Fibroblast of skin of abdomen (primary cell): ENCODE results near the gene PITPNM1.

Source experiments
- DNase-seq: peaks from one replicate; pipeline ENCODE4 v3.0.0-alpha.2; 2013

Gene PITPNM1

DNA sequence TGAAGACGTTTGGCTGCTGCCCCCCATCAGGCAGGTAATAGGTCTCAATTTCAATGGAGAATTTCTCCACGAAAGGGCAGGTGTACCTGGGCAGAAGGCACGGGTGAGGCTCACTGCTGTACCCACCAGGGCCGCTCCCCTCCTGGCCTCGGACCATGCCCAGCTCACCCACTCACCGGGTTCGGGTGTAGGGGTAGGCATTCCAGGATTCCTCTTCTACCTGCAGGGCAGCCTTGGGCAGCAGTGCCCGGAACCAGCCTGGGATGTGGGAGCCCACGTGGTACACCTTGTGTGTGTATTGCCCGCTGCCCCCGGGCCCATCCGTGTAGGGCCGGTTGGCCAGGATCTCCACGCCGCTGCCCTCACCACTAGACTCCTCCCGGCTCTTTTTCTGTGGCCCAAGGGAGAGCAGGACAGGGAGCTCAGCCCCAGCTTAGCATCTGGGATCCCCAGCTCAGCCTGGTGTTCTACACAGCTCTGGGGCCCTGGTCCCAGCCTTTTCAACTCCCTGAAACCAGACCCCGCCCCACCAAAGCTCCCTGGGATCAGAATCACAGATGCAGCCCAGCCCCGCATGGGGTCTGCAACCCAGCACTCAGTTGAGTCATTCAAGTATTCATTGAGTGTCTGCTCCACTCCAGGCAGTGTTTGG, 2.7 kb downstream of the PITPNM1 start:
- DNase-seq, result no peak

DNA sequence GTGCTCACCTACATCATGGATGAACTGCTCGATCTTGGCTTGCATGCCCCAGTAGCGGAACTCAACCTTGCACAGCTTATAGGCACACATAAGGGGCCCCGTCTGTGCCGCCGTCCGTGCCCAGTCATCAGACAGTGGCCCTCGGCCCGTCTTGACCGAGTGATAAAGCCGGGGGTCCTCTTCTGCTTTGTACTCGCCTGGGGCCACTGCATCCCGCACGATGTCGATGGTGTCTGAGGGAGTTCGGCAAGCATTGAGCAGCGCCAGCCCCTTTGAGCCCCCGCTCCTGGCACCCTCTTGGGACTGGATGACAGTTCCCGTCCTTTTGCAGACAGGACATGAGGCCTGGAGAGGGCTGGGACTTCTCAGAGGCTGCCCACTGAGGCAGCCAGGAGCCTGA, 3.3 kb downstream of the PITPNM1 start:
- DNase-seq, result no peak

DNA sequence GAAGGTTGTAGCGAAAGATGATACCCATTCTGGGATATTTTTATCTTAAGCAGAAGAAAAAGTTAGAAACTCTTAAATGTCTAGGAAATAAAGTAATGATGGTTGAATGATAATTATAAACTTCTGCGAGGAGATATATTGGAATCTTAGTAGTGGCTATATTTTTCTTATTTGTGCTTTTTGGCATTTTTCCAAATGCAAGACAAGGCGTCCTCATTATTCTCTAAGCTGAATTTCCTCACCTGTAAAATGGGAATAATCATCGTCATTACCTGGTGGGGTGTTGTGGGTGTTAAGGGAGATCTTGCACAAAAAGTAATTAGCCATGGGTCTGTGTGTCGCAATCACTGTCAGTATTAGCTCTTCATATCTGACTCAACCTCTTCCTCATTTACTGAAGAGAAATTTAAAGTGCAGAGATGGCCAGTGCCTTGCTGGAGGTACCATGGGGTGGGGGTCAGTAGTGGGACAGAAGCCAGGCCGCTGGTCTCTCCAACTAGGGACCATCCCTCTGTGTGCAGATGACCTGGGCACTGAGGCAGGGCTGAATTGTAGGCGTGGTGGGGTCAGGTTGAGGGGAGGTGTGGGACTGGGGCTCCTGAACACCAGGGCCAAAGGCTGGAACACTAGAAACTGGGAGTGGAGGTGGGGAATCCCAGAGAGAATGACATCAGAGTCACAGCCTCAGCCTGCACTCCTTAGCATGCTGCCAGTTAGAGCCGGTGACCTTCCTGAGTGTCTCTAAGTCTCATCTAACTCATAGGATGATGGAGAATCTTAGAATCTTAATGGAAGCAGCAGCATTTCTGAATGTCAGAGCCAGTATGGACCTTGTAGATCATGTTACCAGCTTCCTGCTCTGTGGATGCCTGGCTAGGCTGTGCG, 4.1 kb downstream of the PITPNM1 start:
- no peak for DNase-seq

DNA sequence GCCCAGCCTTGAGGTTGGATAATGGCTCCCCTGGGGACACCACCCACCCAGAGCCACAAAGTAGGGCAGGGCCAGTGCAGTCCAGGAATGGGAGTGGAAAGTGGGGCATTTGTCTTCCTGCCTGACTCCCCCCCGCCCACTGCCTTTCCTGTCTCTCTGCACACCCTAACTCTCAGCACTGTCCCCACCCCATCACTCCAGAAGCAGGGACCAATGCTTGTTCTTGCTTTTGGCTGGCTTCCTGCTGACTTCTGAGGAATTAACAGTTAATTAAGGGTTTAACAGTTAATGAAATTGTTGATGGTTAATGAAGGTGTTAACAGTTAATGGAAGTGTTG, 4.7 kb downstream of the PITPNM1 start:
- no peak for DNase-seq

DNA sequence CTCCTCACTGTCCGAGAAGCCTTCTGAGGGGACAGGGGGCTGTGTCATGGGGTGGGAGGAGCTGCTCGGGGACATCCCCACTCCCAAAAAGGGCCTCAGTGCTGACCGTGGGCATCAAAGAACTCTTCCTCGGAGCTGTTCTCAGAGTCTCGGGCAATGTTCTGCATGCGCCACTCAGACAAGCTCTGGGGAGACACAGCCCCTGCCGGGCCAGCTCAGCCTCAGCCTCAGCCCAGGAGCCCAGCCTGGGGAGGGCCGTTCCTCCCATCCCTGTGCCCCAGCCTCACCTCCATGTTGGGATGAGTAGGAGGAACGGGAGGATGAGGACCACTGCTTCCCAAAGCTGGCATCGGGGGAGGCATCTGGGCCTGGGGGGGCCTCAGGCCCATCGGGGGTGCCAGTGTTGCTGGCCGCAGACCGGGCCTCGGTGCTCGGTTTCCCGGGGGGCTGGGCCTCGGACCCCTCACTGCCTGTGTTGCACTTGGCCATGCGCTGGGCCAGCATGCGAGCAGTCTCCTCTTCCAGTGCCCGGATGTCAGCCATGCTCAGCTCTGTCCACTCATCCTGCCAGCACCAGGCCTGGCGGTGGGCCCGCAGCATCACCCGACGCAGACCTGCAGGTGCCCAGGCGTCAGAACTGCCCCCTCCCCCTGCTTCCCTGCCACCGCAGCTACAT, 5.2 kb downstream of the PITPNM1 start:
- DNase-seq, result no peak

DNA sequence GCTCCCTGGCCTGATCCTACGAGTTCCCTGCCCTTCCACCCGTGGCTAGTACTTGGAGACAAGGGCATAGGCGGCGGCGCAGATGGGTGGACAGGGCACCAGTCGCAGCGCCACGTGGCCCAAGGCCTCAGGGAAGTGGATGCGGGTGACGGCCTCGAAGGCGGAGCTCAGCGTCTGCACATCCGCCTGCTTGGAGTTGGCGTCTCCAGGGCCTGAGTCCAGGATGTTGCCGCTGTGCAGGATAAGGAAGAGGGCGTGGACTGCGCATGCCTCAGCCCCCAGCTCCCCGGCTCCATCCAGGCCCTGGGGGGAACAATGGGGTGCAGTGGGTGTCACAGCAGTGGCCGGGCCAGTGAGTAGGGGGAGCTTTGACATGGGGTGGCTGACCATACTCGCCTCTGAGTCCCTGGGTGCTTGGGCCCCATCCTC, 6.6 kb downstream of the PITPNM1 start:
- DNase-seq, result no peak

DNA sequence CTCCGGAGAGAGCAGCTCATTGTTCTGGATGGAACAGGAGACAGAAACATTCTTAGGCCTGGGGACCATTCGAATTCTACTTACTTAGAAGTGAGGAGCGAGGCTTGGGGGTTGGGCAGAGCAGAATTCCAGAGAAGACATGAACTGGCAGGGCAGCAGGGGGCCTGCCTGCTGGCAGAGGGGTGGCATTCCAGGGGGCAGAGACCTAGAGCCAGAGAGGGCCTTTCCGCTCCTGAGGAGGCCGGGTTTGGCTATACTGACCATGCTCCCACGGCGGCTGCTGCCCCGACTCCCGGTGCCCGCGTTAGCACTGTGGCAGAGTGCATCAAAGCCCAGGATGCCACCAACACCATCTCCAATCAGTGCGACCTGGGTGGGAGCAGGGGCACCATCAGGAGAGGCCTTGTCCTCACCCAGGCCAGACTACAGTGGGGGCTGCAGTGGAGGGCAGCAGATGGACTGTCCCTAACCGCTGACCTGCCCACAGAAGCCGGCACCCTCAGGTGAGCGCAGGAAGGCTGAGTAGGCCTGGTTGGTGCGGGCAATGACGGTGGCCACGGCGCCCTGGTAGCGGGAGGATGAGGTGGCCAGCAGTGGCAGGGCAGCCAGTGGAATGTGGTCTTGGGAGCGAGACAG, 7.4 kb downstream of the PITPNM1 start:
- no peak for DNase-seq

DNA sequence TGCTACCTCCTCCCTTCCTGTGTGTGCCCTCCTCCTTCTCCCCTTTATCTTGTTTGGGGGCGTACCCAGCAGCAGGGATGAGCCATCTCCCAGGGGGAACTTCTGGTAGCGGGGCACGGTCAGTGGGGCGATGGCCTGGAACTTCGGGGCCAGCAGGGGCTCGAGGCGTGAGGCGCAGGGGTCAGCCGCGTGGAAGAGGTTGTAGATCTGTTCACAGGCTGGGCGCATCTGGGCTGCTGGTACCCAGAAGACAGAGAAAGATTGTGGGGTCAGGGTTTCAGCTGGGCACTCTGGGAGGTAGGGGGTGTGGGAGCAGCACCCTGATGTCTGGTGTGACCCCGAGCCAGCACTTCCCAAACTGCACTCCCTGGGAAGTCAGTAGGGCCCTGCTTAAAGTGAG, 9.1 kb downstream of the PITPNM1 start:
- DNase-seq, result no peak

DNA sequence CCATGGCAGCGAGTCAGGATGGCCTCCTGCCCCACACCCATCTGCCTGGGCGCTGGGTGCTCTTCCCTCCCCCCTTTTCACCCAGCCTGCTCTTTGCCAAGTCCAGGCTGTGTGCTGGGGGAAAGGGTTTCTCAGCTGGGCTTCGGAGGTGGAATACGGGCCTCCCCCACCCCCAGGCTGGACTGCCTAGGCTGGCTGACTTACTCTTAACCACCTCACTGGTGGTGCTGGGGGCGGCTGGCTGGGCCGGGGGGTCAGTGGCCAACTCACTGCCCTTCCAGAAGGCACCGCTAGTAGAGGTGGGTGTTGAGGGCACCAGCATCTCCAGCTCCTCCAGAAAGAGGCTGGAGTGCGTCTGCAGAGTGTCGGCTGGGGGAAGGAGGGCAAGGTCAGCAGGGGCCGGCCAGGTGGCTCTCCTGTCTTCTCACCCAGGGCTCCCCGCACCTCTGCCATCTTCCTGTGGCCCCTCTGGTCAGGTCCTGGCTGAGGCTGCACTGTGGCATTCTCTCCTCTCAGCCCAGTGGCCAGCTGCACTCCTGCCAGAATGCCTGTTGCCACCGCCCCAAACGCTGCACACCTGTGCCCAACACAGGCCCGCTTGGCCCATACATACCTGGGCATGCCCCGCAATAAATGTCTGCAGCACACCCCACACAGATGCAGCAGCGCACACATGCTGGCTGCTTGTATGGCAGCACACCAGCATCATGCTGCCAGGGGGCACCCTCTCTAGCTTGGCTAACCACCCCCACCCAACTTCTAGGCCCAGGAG, 9.7 kb downstream of the PITPNM1 start:
- no peak for DNase-seq

DNA sequence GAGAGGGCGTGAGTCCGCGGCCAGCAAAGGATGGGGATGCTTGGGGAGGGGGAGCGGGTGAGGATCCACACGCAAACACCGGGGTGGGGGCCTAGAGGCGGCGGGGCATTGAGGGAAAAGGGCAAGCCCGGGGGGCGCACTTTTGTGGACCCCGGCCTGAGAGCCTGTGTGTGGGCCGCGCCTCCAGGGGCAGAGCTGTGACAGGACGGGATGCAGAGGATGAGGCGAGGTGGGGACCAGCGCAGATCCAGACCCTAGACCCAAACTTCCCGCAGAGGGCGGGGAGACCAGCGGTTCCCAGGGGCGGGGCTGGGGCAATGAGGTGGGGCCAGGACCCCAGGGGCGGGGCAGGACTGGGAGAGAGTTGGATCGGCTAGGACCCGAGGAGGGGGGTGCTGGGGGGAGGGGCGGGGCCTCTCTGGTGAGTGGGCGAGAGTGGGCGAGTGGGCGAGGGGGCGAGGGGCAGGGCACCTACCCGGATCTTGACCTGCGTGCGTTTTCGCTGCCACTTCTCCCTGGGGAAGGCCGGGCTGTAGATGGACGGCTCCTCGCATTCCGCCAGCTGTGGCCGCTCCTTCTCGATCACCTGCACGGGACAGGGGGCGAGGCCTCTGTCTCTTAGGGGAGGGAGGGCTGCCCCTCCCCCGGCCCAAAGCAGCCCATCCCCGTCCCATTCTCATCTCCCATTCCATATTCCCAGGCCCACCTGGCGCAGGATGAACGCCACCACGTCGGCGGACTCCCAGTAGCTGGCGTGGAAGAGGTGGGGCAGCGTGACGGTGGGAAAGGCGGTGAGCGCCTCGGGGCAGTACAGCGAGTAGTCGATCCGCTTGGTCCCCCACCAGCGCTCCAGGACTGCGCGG, 10.6 kb downstream of the PITPNM1 start:
- no peak for DNase-seq

DNA sequence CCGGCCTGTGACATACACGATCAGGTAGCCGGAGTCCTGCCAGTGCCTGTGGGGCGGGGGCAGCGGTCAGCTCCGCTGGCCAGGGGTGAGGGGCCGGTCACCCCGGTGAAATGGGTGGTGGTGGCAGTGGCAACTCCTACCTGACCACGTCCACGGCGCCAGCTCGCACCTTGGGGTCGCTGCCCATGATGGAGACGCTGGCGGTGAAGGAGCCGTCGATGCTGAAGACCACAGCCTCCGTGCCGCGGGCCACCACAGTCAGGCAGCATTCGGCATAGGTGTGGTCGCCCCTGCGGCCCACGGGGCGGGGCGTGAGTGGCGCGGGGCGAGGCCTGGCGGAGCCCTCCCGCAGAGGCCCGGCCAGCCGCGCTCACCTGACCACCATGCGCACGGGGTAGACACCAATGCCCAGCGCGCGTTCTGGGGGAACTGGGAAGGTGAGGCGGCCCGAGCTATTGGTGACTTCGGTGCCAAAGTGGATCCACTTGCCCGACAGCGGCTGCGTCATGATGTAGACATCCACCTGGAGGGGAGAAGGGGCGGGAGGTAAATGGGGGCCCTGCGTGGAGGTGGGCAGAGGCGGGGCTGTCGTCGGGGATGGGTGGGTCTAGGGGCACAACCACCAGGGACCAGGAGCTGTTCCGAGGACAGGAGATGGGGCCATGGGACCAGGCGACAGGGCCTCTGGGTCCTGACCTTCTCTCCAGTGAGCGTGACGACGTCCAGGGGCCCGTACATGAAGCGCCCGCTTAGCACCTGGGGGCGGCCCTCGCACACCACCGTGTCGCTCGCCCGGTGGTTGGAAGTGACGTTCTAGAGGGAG, 11.4 kb downstream of the PITPNM1 start:
- DNase-seq, result no peak

DNA sequence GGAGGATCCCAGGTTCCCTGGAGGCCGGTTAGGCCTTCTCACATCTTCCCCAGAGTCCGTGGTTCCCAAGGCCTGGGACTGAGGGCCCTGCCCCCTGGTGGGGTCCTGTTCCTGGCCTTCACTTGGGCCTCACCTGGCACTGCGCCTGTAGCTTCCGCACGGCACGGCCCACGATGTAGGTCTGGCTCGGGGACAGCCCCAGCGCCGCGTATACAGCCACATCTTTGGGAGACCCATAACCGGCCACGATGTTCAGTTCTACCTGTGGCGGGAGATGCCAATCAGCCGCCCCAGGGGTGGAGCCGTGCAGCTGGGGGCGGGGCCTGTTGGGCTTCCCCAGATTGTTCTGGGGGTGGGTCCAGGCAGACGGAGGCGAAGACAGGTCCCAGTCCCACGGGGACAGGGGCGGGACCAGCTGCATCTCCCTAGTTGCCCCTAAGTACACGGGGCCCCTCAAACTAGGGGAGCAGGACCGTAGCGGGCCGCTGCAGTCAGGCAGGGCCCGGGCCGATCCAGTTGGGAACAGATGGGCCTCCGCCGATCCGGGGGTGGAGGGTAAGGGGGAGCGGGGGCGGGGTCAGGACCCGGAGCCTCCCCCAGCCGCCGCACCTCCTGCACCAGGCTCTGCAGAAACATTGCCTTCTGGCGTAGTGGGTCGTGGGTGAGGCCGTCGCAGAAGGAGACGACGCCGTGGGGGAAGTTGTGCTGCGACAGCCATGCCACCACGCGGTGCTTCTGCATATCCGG, 12.2 kb downstream of the PITPNM1 start:
- DNase-seq, result no peak

DNA sequence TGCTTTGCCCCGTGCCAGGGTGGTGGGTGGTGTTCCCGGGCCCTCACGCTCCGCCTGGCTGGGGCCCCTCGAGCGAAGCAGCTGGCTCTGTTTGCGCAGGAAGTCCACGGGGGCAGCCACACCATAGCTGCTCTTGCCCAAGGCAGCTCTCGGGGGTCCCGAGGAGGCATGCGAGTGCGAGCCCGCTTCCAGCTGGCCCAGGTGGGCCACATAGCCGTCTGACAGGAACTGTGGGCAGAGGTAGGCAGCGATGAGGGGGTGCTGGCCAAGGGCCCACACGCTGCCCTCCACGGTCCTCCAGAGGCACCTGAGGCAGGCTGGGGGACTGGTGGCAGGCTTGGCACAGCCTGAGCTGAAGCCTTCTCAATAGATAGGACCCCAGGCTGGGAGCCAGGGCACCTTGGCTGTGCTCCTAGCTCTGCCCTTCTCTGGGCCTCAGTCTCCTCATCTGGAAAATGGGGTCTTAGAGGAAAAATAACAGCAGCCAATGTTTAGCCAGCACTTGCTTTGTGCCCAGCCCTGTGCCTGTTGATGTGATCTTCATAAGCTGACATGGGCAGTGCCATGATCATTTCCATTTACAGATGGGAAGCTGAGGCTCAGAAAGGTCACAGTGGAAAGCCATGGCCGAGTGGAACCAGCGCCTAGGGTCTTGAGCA, 13.0 kb downstream of the PITPNM1 start:
- no peak for DNase-seq

DNA sequence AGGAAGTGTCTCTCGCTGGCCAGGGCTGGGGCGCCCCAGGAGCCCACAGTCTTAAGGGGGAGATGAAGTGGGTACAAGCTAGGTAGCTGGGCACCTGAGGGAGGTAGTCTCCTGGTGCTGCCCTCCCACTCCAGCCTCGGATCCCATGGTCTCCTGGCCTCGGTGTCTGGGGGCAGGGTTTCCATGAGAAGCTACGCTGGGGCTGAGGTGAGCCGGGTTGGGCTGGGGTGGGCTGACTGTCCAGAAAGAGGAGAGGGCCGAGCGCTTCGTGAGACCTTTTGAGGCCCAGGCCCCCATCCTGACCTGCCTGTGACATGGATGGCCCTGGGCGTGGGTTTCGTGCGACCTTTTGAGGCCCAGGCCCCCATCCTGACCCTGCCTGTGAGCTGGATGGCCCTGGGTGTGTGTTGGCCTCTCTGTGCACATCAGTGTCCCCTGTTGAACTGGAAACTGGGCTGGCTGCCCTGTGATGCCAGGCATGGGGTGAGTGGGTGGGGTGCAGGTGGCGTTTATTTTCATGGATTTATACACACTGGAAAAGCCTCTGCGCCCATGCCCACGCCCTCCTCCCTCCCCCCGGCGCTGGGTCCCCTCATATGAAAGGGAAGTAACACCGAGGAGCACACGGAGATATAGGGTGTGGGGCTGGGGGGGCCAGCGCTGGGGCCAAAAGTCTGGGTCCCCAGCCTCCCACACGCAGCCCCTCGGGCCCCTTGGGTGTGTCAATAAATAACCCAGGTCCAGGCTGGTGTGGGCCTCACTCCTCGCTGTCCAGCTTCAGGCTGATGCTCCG, 13.7 kb downstream of the PITPNM1 start:
- DNase-seq, result no peak

DNA sequence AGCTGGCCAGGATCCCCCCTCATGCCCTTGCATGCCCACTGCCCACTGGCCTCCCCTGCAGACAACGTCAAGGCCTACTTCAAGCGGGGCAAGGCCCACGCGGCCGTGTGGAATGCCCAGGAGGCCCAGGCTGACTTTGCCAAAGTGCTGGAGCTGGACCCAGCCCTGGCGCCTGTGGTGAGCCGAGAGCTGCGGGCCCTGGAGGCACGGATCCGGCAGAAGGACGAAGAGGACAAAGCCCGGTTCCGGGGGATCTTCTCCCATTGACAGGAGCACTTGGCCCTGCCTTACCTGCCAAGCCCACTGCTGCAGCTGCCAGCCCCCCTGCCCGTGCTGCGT, 14.5 kb downstream of the PITPNM1 start:
- no peak for DNase-seq

DNA sequence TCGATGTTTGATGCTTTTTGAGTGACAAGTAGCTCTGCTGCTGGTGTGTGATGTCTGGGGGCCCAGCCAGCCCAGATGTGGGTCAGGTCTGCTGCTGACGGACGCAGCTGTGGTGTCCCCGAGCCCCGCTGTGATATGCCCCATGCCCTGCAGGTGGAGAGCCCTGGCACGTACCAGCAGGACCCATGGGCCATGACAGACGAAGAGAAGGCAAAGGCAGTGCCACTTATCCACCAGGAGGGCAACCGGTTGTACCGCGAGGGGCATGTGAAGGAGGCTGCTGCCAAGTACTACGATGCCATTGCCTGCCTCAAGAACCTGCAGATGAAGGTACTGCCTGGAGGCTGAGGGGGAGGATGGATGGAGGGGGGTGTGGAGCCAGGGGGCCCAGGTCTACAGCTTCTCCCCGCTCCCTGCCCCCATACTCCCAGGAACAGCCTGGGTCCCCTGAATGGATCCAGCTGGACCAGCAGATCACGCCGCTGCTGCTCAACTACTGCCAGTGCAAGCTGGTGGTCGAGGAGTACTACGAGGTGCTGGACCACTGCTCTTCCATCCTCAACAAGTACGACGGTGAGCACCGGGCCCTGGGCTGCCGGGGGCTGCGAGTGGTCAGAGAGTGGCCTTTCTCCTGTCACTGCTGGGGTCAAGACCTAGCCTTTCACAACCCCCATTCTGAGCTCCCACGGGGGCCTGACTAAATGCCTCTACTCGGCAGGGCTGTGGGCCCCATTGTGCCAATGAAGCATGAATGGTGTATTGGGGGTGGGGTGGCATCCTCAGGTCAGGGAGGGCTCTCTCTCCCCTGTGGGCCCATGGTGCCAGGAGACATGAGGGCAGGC, 15.1 kb downstream of the PITPNM1 start:
- no peak for DNase-seq

DNA sequence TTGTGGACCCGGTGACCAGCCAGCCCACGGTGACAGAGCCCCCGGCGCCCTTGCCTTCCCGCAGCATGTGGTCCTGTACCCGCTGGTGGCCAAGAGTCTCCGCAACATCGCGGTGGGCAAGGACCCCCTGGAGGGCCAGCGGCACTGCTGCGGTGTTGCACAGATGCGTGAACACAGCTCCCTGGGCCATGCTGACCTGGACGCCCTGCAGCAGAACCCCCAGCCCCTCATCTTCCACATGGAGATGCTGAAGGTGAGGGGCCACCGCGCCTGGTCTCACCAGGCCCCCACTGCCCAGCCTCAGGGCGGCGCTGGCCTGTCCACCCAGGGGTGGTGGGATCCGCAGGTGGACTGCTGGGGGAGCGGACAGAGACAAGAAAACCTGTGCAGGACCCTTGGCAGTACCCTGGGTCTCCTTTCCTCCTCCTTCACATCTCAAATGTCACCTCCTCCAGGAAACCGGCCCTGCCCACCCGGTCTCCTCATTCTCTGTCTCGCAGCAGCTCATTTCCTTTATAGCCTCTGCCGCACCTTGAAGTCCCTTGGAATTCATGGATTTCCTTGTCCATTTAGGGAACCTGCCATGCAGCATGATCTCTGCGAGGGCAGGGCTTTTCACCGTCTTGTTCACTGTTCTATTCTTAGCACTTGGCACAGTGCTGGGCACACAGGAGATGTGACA, 15.8 kb downstream of the PITPNM1 start:
- no peak for DNase-seq
